HG03097 (cell line): Measurements from ENCODE around the gene FOXR1.

ENCODE experiments used
- ATAC-seq: cut with Tn5 transposase; IDR thresholded peaks from one replicate; pipeline ENCODE4 v1.9.1; 2021; ENCODE audit not compliant: unreplicated experiment, low FRiP score

Gene FOXR1

GRCh38 chr11:119025099-119025473, 53.5 kb downstream of the FOXR1 start:
- ATAC-seq = no peak

- no peak for ATAC-seq
Measured at GRCh38 chr11:119025541-119025940, 54.0 kb downstream of the FOXR1 start.

- ATAC-seq = no peak
Measured at GRCh38 chr11:119025978-119026766, 54.6 kb downstream of the FOXR1 start.

- ATAC-seq = no peak
Measured at GRCh38 chr11:119026970-119027369, 55.4 kb downstream of the FOXR1 start.

GRCh38 chr11:119027561-119028345, 56.2 kb downstream of the FOXR1 start:
- no peak for ATAC-seq

- no peak for ATAC-seq
Measured at GRCh38 chr11:119028346-119029068, 56.9 kb downstream of the FOXR1 start.

GRCh38 chr11:119029069-119029339, 57.4 kb downstream of the FOXR1 start:
- ATAC-seq = no peak

GRCh38 chr11:119029340-119030028, 57.9 kb downstream of the FOXR1 start:
- no peak for ATAC-seq

- ATAC-seq = peak; percentile 12
Measured at GRCh38 chr11:119030029-119030328, 58.4 kb downstream of the FOXR1 start.

GRCh38 chr11:119030329-119031047, 58.9 kb downstream of the FOXR1 start, which contains the start of gene SLC37A4:
Gene SLC37A4, minus strand, starts transcription at chr11:119030877.
- ATAC-seq = peak; percentile 75
